ENCODE measurements around the gene MOSPD2.

MOSPD2 gene

DNA sequence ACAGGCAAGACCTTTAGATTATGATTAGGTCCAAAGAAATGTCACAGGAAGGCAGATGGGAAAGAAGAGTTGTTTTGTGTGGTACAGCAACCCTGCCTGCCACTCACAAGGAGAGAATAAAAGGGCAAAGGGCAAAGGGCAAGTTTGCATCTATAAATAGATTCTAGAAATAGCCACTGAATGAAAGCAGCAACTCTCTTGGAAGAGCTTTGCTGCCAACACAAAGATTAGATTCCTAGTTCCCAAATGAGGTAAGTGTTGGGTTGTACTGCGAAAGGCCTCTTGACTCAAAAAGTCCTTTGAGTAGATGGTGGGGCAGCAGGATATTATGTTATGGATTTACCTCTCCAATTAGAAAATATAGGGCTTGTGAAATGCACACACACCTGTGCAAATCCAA is 61.2 kb downstream of the MOSPD2 start:
- TF ChIP-seq, protein P1, sequence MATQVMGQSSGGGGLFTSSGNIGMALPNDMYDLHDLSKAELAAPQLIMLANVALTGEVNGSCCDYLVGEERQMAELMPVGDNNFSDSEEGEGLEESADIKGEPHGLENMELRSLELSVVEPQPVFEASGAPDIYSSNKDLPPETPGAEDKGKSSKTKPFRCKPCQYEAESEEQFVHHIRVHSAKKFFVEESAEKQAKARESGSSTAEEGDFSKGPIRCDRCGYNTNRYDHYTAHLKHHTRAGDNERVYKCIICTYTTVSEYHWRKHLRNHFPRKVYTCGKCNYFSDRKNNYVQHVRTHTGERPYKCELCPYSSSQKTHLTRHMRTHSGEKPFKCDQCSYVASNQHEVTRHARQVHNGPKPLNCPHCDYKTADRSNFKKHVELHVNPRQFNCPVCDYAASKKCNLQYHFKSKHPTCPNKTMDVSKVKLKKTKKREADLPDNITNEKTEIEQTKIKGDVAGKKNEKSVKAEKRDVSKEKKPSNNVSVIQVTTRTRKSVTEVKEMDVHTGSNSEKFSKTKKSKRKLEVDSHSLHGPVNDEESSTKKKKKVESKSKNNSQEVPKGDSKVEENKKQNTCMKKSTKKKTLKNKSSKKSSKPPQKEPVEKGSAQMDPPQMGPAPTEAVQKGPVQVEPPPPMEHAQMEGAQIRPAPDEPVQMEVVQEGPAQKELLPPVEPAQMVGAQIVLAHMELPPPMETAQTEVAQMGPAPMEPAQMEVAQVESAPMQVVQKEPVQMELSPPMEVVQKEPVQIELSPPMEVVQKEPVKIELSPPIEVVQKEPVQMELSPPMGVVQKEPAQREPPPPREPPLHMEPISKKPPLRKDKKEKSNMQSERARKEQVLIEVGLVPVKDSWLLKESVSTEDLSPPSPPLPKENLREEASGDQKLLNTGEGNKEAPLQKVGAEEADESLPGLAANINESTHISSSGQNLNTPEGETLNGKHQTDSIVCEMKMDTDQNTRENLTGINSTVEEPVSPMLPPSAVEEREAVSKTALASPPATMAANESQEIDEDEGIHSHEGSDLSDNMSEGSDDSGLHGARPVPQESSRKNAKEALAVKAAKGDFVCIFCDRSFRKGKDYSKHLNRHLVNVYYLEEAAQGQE (IDR thresholded peaks at IDR 0.05; ENCODE audit: insufficient read depth in 1 of 2, low read depth in 2 of 2, low read length in 2 of 2) = no peak

DNA sequence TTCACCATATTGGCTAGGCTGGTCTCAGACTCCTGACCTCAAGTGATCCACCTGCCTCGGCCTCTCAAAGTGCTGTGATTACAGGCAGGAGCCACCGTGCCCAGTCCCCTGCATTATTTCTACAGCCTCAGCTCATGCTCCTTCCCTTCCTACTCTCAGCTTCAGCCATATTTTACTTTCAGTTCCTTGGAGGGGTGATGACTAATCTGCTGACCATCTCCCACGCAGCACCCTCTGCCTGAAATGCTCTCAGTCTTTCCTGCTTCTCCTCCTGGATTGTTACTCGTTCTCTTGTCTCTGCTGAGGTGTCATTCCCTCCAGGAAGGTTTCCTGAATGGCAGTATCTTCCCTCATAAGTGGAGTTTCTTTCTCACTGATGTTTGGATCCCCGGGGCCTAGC is 63.3 kb downstream of the MOSPD2 start:
- TF ChIP-seq TAF1 (IDR thresholded peaks at IDR 0.05; ENCODE audit: borderline replicate concordance, insufficient read depth, low read length) (no peak), POLR2AphosphoS5 (IDR thresholded peaks at IDR 0.05; ENCODE audit: low read depth, low read length) (no peak), SIN3A (IDR thresholded peaks at IDR 0.05; ENCODE audit: borderline replicate concordance, insufficient read depth, low read length) (no peak), FOXP2 (optimal IDR thresholded peaks at IDR 0.05; ENCODE audit: borderline replicate concordance, extremely low read depth, extremely low read length, insufficient read depth) (no peak)
- TF ChIP-seq, protein P1 (IDR thresholded peaks at IDR 0.05; ENCODE audit: insufficient read depth in 1 of 2, low read depth in 2 of 2, low read length in 2 of 2) = no peak

DNA sequence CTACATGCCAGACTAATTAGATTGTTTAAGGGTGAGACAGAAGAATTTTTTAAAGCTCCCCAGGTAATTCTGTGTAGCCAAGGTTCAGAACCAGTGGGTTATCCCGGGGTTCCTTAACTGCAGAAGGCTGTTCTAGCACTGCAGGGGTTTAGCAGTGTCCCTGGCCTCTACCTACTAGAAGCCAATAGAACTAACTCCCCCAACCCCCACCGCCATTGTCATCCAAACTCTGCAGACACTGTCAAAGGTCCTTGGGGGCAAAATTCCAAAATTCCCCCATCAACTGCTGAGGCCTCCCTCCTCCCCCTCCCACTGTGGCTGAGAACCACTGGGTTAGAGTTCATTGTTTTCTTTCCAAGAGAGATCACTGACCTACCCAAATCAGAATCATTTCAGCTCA is 66.4 kb downstream of the MOSPD2 start:
- TF ChIP-seq TAF1 (IDR thresholded peaks at IDR 0.05; ENCODE audit: borderline replicate concordance, insufficient read depth, low read length) (no peak), SIN3A (IDR thresholded peaks at IDR 0.05; ENCODE audit: borderline replicate concordance, insufficient read depth, low read length) (no peak), FOXP2 (optimal IDR thresholded peaks at IDR 0.05; ENCODE audit: borderline replicate concordance, extremely low read depth, extremely low read length, insufficient read depth) (no peak), POLR2AphosphoS5 (IDR thresholded peaks at IDR 0.05; ENCODE audit: low read depth, low read length) (no peak)
- TF ChIP-seq, protein P1 (IDR thresholded peaks at IDR 0.05; ENCODE audit: insufficient read depth in 1 of 2, low read depth in 2 of 2, low read length in 2 of 2) = no peak

DNA sequence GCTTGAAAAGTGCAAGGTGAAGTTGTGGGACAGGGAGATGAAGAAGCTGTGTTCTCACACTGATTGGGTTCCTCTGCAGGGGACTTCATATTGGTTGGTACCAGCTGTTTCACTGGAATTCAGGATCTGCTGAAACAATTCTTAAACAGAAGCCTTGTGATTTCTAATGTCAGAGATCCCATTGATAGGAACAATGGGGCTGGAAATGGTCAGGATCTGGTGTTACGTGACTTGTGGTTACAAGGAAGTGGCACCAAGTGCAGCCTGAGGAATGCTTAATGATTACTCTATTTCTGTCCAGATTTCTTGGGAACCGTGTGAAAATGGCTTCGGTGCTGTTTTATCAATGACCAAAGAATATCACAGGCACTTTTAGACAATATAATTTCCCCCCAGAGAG is 68.1 kb downstream of the MOSPD2 start:
- TF ChIP-seq FOXP2 (optimal IDR thresholded peaks at IDR 0.05; ENCODE audit: borderline replicate concordance, extremely low read depth, extremely low read length, insufficient read depth) = no peak

DNA sequence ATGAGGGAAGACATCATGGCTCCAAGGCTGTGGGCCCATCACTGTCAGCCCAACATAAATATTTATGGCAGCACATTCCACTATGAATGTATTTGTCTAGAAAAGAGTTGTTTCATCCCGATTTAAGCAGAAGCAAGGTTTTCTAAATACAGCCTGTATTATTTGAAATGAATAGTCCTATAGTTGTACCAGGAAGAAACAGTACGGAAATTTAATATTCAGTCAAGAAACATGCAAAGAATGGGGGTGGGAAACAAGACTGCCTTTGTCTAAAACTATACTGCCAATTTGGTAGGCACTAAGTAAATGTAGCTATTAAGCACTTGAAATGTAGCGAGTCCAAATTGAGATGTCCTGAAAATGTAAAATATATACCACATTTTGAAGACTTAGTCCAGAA is 69.1 kb downstream of the MOSPD2 start:
- TF ChIP-seq, protein P1 (IDR thresholded peaks at IDR 0.05; ENCODE audit: insufficient read depth in 1 of 2, low read depth in 2 of 2, low read length in 2 of 2) = no peak
- TF ChIP-seq TAF1 (IDR thresholded peaks at IDR 0.05; ENCODE audit: borderline replicate concordance, insufficient read depth, low read length) (no peak), POLR2AphosphoS5 (IDR thresholded peaks at IDR 0.05; ENCODE audit: low read depth, low read length) (no peak), SIN3A (IDR thresholded peaks at IDR 0.05; ENCODE audit: borderline replicate concordance, insufficient read depth, low read length) (no peak), FOXP2 (optimal IDR thresholded peaks at IDR 0.05; ENCODE audit: borderline replicate concordance, extremely low read depth, extremely low read length, insufficient read depth) (no peak)

Data from PFSK-1 (cell line).